Left ventricle myocardium inferior (tissue), 1 donor: ENCODE measurements around the gene PHKB. TPM values are rescaled to one million over a fixed set of nuclear protein-coding genes. Genes with fewer than 3 reads are reported as not detected.

Source experiments
- DNase-seq: peaks from one replicate; pipeline ENCODE4 v3.0.0-alpha.2; 2020
- H3K27ac ChIP-seq: fragments of 200-600 bp; replicated peaks from 2 replicates; pipeline ENCODE4 v1.8.0; 2021
- H3K27me3 ChIP-seq: fragments of 200-600 bp; 2 replicates; pipeline ENCODE4 v1.8.0; 2021; ENCODE audit warnings: low read depth
- H3K36me3 ChIP-seq: fragments of 200-600 bp; 2 replicates; pipeline ENCODE4 v1.8.0; 2021
- H3K4me1 ChIP-seq: fragments of 200-600 bp; 2 replicates; pipeline ENCODE4 v1.8.0; 2021
- H3K4me3 ChIP-seq: fragments of 200-600 bp; 2 replicates; pipeline ENCODE4 v1.8.0; 2021; ENCODE audit warnings: mild to moderate bottlenecking, moderate library complexity
- H3K9me3 ChIP-seq: fragments of 200-600 bp; replicated peaks from 2 replicates; pipeline ENCODE4 v1.8.0; 2021
- CTCF ChIP-seq: fragments of 200-600 bp; IDR thresholded peaks from 2 replicates; pipeline ENCODE4 v1.8.0; 2021; ENCODE audit warnings: antibody characterized with exemption, mild to moderate bottlenecking, borderline replicate concordance
- intact Hi-C: fragments of 100-400 bp; cut with micrococcal nuclease; formaldehyde crosslinking; loops from one replicate; pipeline ENCODE4 v1.11.0; 2022
- total RNA-seq: library from RNA; stranded (reverse); fragmentation: NEBNext Ultra II Directional; extraction: Animal tissue kit (Norgen Biotek cat#: 25700); gene quantifications from one replicate; pipeline ENCODE4 v1.2.1, GENCODE V29; 2021
- donor health status: DM: no; HTN: yes; CAD: no; lungs with severe emphysema.

The PHKB gene
- total RNA-seq, 1 donor from 2014 or later: 63.2 TPM

- no peaks in the 10 kb centered on the region for H3K27me3 ChIP-seq
- no peaks in the 10 kb centered on the region for H3K36me3 ChIP-seq
- H3K27ac ChIP-seq: peak overlapping the region; percentile 5
- H3K4me1 ChIP-seq: peaks cover 60% of the 10 kb centered on the region
- intact Hi-C loops: no loop called here
- TF ChIP-seq CTCF: no peak
- no peak overlapping the region for H3K4me3 ChIP-seq
- DNase-seq: no peak
- H3K9me3 ChIP-seq: no peaks in the 10 kb centered on the region
Observed at GRCh38 chr16:47481698-47482374, 20.7 kb downstream of the PHKB start.

DNA sequence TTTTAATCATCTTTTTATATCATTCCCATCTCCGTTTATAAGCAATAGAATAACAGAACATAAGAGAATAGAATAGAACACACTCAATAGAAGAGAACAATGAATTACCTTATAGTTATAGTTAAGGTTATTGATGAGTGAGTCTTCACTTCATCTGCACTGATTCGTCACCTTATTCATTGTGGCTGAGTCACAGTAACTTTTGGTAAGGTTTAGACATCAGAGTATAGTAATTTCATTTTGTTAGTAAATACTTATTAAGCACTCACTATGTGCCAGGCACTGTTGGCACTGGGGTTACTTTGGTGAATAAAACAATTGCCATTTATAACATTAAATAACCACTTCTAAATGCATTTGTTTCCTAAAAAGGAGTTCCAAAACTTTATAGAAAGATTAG, 22.5 kb downstream of the PHKB start:
- no peak for DNase-seq
- H3K4me1 ChIP-seq: peaks cover 44% of the 10 kb centered on the region
- intact Hi-C loops: no loop called here

DNA sequence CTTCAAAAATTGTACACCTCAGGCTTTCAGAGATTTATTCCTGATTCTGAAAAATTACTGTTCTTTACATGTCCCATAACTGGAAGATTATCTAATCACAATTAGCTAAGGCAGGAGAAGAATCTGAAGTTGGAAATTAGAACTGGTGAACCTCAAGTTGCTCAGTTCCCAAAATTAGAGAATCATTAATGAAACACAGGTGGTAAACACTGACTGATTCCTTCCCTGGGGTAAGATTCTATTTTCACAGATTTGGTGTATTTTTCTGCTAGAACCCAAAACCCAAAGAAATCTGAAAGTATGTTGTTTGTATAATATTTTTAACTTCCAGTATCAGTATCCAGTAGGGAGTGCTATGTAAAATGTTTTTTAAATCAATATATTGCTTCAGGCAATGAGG, 25.7 kb downstream of the PHKB start:
- no peak for TF ChIP-seq CTCF
- Histone ChIP-seq H3K9me3 (peaks cover 43% of the 10 kb centered on the region), H3K27me3 (no peaks in the 10 kb centered on the region), H3K27ac (no peak overlapping the region), H3K36me3 (peaks cover 20% of the 10 kb centered on the region), H3K4me1 (peaks cover 31% of the 10 kb centered on the region), H3K4me3 (no peak overlapping the region)
- DNase-seq: no peak
- intact Hi-C loops: no loop called here

More for the DNA sequence above, 22.5 kb downstream of the PHKB start:
- H3K27ac ChIP-seq: no peak overlapping the region
- TF ChIP-seq CTCF: no peak
- H3K9me3 ChIP-seq: peaks cover 12% of the 10 kb centered on the region
- no peaks in the 10 kb centered on the region for H3K27me3 ChIP-seq
- peaks cover 5% of the 10 kb centered on the region for H3K36me3 ChIP-seq
- H3K4me3 ChIP-seq: no peak overlapping the region

DNA sequence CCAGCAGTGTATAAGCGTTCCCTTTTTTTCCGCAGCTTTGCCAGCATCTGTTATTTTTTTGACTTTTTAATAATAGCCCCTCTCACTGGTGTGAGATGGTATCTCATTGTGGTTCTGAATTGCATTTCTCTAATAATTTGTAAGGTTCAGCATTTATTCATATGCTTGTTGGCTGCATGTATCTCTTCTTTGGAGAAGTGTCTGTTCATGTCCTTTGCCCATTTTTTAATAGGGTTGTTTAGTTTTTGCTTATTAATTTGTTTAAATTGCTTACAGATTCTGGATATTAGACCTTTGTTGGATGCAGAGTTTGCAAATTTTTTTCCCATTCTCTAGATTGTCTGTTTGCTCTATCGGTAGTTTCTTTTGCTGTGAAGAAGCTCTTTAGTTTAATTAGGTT, 26.9 kb downstream of the PHKB start:
- Histone ChIP-seq H3K4me1 (peaks cover 37% of the 10 kb centered on the region), H3K27ac (no peak overlapping the region), H3K9me3 (peaks cover 43% of the 10 kb centered on the region), H3K36me3 (peaks cover 20% of the 10 kb centered on the region), H3K27me3 (no peaks in the 10 kb centered on the region), H3K4me3 (no peak overlapping the region)
- DNase-seq: no peak
- intact Hi-C loops: no loop called here
- TF ChIP-seq CTCF: no peak

- Histone ChIP-seq H3K4me1 (peaks cover 49% of the 10 kb centered on the region), H3K27me3 (no peaks in the 10 kb centered on the region), H3K27ac (no peak overlapping the region), H3K4me3 (no peak overlapping the region), H3K9me3 (peaks cover 43% of the 10 kb centered on the region), H3K36me3 (peaks cover 20% of the 10 kb centered on the region)
- TF ChIP-seq CTCF: no peak
- intact Hi-C loops: no loop called here
- no peak for DNase-seq
Observed at GRCh38 chr16:47490471-47490870, 29.3 kb downstream of the PHKB start.
